Choroid plexus epithelial cell (primary cell): ENCODE data around the gene GFM1.
"Not testable (repeated sequence)": the region's sequence is repeated elsewhere in the genome, so short reads cannot be mapped to it uniquely, and the experiment has no call there.

Source experiments
- DNase-seq: peaks from one replicate; pipeline ENCODE4 v3.0.0-alpha.2; 2010; ENCODE audit warnings: low read depth
- H3K4me3 ChIP-seq: 2 replicates; pipeline ENCODE4 v1.5.1; 2011; ENCODE audit warnings: low read depth, mild to moderate bottlenecking, control low read depth, low read length, moderate library complexity
- CTCF ChIP-seq: conservative IDR thresholded peaks from 2 replicates; pipeline ENCODE4 v1.5.1; 2011; ENCODE audit warnings: low read depth, mild to moderate bottlenecking, control low read depth, inconsistent platforms, low read length, moderate library complexity

GFM1 gene

DNA sequence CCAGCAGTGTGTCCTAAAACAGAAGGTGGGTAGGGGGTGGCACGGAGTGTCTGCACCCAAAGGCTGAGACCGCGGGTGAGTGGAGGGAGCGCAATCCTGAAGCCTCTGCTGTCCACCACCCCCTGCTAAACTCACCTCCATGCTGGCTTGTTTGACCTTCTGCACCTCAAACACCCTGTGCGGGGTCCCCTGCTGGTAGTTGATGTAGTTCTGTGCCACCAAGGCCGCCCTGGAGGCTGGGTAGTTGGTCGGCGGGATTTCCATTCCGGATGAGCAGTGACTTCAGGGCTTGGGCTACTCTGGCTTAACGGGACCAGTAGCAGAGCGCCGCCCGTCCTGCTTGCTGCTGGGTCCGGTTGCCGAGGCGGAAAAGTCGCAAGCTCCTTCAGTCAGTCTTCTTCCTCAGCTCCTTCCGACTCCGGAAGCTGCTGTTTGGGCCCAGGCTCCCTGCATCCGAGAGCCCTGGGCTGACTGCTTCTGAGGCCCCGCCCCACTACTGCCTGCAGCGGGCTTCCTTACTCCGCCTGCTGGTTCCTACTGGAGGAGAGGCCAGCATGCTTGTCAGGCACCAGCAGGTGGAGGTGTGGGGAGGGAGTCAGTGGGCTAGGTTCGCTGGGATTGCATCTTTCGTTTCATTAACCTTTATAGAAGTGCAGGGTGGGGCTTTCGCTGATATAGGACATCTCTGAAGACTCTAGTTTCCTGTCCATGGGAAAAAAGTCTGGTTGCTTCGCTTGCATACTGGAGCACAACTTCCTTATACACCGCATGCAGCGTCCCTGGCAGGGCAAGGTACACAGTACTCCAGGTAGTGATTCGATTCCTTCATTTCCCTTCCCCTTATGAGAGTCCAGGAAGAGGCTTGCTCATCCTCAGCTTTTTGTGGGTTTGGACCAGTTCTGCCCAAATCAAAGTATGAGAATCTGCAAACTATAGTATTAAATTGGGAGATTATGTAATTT, 28.2 kb downstream of the GFM1 start, which contains the start of gene LXN:
TSS of gene LXN (minus strand) at position 434 of the 962 bp plus-strand sequence. CDS start at position 264, 170 bp downstream.
- H3K4me3 ChIP-seq: peak within 1 kb of the TSS; percentile 85
- TF ChIP-seq CTCF: peak; percentile 91
- peak; percentile 95 for DNase-seq

DNA sequence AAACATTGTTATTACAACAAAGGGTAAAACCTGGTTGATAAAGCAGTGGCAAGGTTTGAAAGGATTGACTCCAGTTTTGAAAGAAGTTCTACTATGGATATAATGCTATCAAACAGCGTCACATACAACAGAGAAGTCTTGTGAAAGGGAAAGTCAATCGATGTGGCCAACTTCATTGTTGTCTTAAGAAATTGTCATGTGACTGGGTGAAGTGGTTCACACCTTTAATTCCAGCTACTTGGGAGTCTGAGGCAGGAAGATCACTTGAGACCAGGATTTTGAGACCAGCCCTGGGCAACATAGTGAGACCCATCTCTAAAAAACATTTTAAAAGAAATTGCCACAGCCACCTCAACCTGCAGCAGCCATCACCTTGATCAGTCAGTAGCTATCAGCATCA, 34.4 kb downstream of the GFM1 start:
- H3K4me3 ChIP-seq: no peak overlapping the region
- no peak for DNase-seq
- TF ChIP-seq CTCF: no peak

DNA sequence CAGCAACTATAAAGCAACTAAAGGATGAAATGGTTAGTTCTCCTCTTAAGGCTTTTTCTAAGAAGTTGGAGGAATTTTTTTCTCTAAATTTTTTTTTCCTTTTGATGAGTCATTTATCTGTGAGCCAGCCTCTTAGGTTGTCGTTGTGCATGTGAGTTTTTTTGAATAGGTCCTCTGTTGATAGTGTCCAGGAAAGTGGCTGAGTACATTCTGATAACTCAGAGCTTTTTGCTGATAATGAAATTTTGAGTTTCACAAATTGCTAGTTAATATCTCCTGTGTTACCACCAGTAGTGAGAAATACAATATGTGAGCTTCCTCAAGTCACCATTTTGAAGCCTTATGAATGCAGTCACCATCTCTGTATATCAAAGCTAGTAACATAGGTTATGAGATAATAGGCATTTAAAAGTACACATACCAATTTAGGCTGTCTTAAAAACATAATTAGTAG, 35.2 kb downstream of the GFM1 start:
- no peak for TF ChIP-seq CTCF
- H3K4me3 ChIP-seq: no peak overlapping the region
- peak; percentile 50 for DNase-seq

GRCh38 chr3:158680861-158681260, 36.5 kb downstream of the GFM1 start:
- no peak for DNase-seq
- H3K4me3 ChIP-seq: no peak overlapping the region
- no peak for TF ChIP-seq CTCF

- no peak for TF ChIP-seq CTCF
These were observed 39.1 kb downstream of the GFM1 start for GRCh38 chr3:158683230-158683962.

DNA sequence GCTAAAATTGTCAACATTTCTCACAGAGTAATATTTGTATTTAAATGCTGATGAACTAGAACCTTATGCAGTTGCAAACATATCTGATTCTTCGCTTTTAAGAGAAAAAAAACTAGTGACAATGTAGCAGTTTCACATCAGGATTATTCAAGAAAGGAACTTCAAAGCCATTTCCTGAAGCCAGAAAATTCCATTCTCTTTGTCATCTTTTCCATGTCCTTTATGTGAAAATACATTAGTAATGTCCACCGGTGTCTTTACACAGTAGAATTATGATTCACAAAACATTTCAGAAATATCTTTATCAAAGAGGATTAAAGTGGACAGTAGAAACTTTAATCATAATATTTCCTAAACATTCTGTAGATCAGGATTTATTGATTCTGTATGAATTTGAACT, 40.8 kb downstream of the GFM1 start:
- TF ChIP-seq CTCF: no peak
- DNase-seq: no peak
- no peak overlapping the region for H3K4me3 ChIP-seq

More at GRCh38 chr3:158683230-158683962, 39.1 kb downstream of the GFM1 start:
- H3K4me3 ChIP-seq: no peak overlapping the region
- peak; percentile 90 for DNase-seq

DNA sequence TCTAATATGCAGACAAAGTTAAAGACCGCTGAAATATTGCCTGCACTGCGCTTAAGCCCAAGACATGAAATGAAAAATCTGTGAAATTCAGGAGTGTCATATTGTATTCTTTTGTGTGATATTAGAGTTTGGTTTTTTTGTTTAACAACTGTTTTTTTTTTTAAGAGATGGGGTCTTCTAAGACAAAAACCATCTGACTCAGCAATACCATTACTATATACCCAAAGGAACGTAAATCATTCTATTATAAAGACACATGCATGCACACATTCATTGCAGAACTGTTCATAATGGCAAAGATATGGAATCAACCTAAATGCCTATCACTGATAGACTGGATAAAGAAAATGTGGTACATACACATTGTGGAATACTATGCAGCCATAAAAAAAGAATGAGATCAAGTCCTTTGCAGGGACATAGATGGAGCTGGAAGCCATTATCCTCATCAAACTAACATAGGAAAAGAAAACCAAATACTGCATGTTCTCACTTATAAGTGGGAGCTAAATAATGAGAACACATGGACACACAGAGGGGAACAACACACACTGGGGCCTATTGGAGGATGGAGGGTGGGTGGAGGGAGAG, 49.6 kb downstream of the GFM1 start:
- not testable (repeated sequence) for DNase-seq, H3K4me3 ChIP-seq
